ENCODE results near the gene ADARB2. TPM values are rescaled to one million over a fixed set of nuclear protein-coding genes. Genes with fewer than 3 reads are reported as not detected.

The ADARB2 gene
- total RNA-seq, 1 donor from 2014 or later: 1.2 TPM

GRCh38 chr10:1670541-1671365, 66.6 kb downstream of the ADARB2 start:
- Histone ChIP-seq H3K27ac (no peak overlapping the region), H3K36me3 (no peaks in the 10 kb centered on the region), H3K9me3 (no peaks in the 10 kb centered on the region), H3K27me3 (no peaks in the 10 kb centered on the region), H3K4me3 (no peak overlapping the region), H3K4me1 (no peaks in the 10 kb centered on the region)
- TF ChIP-seq CTCF (IDR thresholded peaks at IDR 0.05): no peak
- ATAC-seq: no peak
- intact Hi-C loops (cut with DNase I): no loop called here
- no peak for DNase-seq

- no peaks in the 10 kb centered on the region for H3K36me3 ChIP-seq
- intact Hi-C loops (cut with DNase I): no loop called here
- ATAC-seq (no peak), DNase-seq (no peak)
- H3K4me3 ChIP-seq: no peak overlapping the region
- no peaks in the 10 kb centered on the region for H3K9me3 ChIP-seq
- no peak for TF ChIP-seq CTCF (IDR thresholded peaks at IDR 0.05)
- H3K4me1 ChIP-seq: no peaks in the 10 kb centered on the region
- no peak overlapping the region for H3K27ac ChIP-seq
- H3K27me3 ChIP-seq: no peaks in the 10 kb centered on the region
Measured at GRCh38 chr10:1669433-1669832, 67.9 kb downstream of the ADARB2 start.

GRCh38 chr10:1668399-1668798, 68.9 kb downstream of the ADARB2 start:
- intact Hi-C loops (cut with DNase I): no loop called here
- Histone ChIP-seq H3K4me3 (no peak overlapping the region), H3K27me3 (no peaks in the 10 kb centered on the region), H3K27ac (no peak overlapping the region), H3K4me1 (no peaks in the 10 kb centered on the region), H3K36me3 (no peaks in the 10 kb centered on the region), H3K9me3 (no peaks in the 10 kb centered on the region)
- DNase-seq: no peak
- TF ChIP-seq CTCF (IDR thresholded peaks at IDR 0.05): no peak
- no peak for ATAC-seq

- DNase-seq (no peak), ATAC-seq (no peak)
- Histone ChIP-seq H3K9me3 (no peaks in the 10 kb centered on the region), H3K4me3 (no peak overlapping the region), H3K27me3 (no peaks in the 10 kb centered on the region), H3K36me3 (no peaks in the 10 kb centered on the region), H3K4me1 (no peaks in the 10 kb centered on the region), H3K27ac (no peak overlapping the region)
- no peak for TF ChIP-seq CTCF (IDR thresholded peaks at IDR 0.05)
- intact Hi-C loops (cut with DNase I): no loop called here
Measured at GRCh38 chr10:1667392-1667791, 69.9 kb downstream of the ADARB2 start.

GRCh38 chr10:1666147-1666546, 71.2 kb downstream of the ADARB2 start:
- no peak for ATAC-seq
- no peak for DNase-seq
- intact Hi-C loops (cut with DNase I): no loop called here

More at GRCh38 chr10:1666147-1666546, 71.2 kb downstream of the ADARB2 start:
- Histone ChIP-seq H3K27me3 (no peaks in the 10 kb centered on the region), H3K4me1 (no peaks in the 10 kb centered on the region), H3K27ac (no peak overlapping the region), H3K9me3 (no peaks in the 10 kb centered on the region), H3K36me3 (no peaks in the 10 kb centered on the region), H3K4me3 (no peak overlapping the region)
- TF ChIP-seq CTCF (IDR thresholded peaks at IDR 0.05): no peak
